Testis (tissue), 3 donors: ENCODE measurements around the gene SREBF2. TPM values are rescaled to one million over a fixed set of nuclear protein-coding genes. Genes with fewer than 3 reads are reported as not detected.

Experiments used
- DNase-seq: peaks from one replicate; pipeline ENCODE4 v3.0.0-alpha.2; 2019
- H3K27ac ChIP-seq, 2 donors: fragments of 200-600 bp; sonication (generic); one replicate each; pipeline ENCODE4 v1.5.1; 2019
- H3K27me3 ChIP-seq: fragments of 200-600 bp; sonication (generic); one replicate; pipeline ENCODE4 v1.5.1; 2019
- H3K36me3 ChIP-seq: fragments of 200-600 bp; sonication (generic); one replicate; pipeline ENCODE4 v1.5.1; 2017; ENCODE audit warnings: low read depth; ENCODE audit errors: missing control alignments
- H3K4me1 ChIP-seq: fragments of 200-600 bp; sonication (generic); one replicate; pipeline ENCODE4 v1.5.1; 2019
- H3K4me3 ChIP-seq, 2 donors: fragments of 200-600 bp; sonication (generic); one replicate each; pipeline ENCODE4 v1.5.1; 2017 to 2019
- H3K9me3 ChIP-seq: fragments of 200-600 bp; sonication (generic); one replicate; pipeline ENCODE4 v1.5.1; 2017
- POLR2A ChIP-seq: fragments of 450-650 bp; IDR thresholded peaks from one replicate; pipeline ENCODE4 v1.6.1; 2017; ENCODE audit warnings: antibody characterized with exemption, mild to moderate bottlenecking, moderate library complexity
- WGBS, 2 donors: methylation state at CpG; one replicate each; pipeline ENCODE4 v1.1.5; 2018; 5-methylcytosine and 5-hydroxymethylcytosine counted together
- intact Hi-C: fragments of 100-400 bp; cut with DNase I; formaldehyde crosslinking; loops from one replicate; pipeline ENCODE4 v1.15.1; 2023; ENCODE audit warnings: low total_unique reads
- microRNA counts, 2 donors: library from miRNA; unstranded; fragments of <30 nt; microRNA quantifications; one replicate each; lab custom pipeline; 2016
- microRNA-seq, 2 donors: library from miRNA; unstranded; fragments of <30 nt; microRNA quantifications; one replicate each; pipeline ENCODE4, GENCODE V29; 2016; ENCODE audit warnings: borderline number of aligned reads in 2 of 2, borderline replicate concordance in 1 of 2
- polyA plus RNA-seq: library from polyadenylated mRNA; stranded (reverse); fragments of 350-450 nt; fragmentation: Illumina TruSeq; extraction: RNeasy Lipid Tissue Mini Kit (QIAGEN cat#74804); gene quantifications from one replicate; pipeline ENCODE4 v1.2.3, GENCODE V29; 2014; ENCODE audit warnings: low read depth, low replicate concordance; ENCODE audit not compliant: insufficient read depth
- small RNA-seq, 2 donors: library from RNA; depleted of rRNA; stranded (forward); fragments of <200 nt; gene quantifications; one replicate each; pipeline ENCODE3, GENCODE V24; 2016
- total RNA-seq, 2 donors: library from RNA; depleted of rRNA; stranded (reverse); fragments of >200 nt; gene quantifications; one replicate each; pipeline ENCODE4 v1.2.3, GENCODE V29; 2016
- TF ChIP-seq, protein P1 (sequence below), 3 experiments: fragments of 450-650 bp in 2 of 3; fragments of 200-600 bp in 1 of 3; sonication (generic) in 1 of 3; IDR thresholded peaks; one replicate each; pipeline ENCODE4 v1.5.1; 2016 to 2019; ENCODE audit warnings: antibody characterized with exemption in 3 of 3, mild to moderate bottlenecking in 2 of 3, moderate library complexity in 1 of 3

Gene SREBF2
- total and polyA plus RNA-seq, 3 donors from 2014 or later, result 59.7 to 119 (median 79.8) TPM

DNA sequence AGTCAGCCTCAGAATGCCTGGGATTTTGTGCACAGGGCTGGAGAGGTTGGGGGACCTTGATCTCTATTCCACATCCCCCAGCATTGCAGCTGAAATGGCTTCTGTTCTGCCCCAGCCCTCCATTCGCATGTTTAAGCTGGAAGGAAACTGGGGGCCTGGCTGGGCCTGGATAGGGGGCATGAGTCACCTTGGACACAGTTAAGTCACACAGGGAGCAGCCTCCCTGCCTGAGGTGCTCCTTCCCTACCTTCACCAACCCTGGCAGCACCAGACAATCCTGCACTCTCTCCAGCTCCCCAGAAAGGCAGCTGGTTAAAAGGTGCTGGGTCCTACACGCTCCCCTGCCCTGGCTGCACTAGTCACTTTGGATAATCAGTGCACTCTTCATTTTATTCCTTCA lies 119.8 kb downstream of the SREBF2 start:
- TF ChIP-seq POLR2A, result no peak
- TF ChIP-seq, protein P1, sequence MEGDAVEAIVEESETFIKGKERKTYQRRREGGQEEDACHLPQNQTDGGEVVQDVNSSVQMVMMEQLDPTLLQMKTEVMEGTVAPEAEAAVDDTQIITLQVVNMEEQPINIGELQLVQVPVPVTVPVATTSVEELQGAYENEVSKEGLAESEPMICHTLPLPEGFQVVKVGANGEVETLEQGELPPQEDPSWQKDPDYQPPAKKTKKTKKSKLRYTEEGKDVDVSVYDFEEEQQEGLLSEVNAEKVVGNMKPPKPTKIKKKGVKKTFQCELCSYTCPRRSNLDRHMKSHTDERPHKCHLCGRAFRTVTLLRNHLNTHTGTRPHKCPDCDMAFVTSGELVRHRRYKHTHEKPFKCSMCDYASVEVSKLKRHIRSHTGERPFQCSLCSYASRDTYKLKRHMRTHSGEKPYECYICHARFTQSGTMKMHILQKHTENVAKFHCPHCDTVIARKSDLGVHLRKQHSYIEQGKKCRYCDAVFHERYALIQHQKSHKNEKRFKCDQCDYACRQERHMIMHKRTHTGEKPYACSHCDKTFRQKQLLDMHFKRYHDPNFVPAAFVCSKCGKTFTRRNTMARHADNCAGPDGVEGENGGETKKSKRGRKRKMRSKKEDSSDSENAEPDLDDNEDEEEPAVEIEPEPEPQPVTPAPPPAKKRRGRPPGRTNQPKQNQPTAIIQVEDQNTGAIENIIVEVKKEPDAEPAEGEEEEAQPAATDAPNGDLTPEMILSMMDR (IDR thresholded peaks at IDR 0.05), result no peak
- DNase-seq, result no peak
- Histone ChIP-seq H3K4me1 (no peaks in the 10 kb centered on the region), H3K9me3 (no peaks in the 10 kb centered on the region), H3K36me3 (no peaks in the 10 kb centered on the region), H3K27ac (no peak overlapping the region), H3K4me3 (no peak overlapping the region), H3K27me3 (no peaks in the 10 kb centered on the region)
- intact Hi-C loops, result no loop called here
- 89 to 94% methylated on average over 1 to 2 of the region's 2 CpGs for WGBS, 2 donors

MicroRNAs within 50 kb of the gene (microRNA counts, 767-probe panel; counts per million panel counts)
- microRNA hsa-miR-33a-5p (lab: Ali Mortazavi, UCI), result 0 to 152 counts per million in 2 donors

Small RNA genes lying within 50 kb of the gene (microRNA-seq; reads per million reads assigned to microRNA genes)
- 9.0 to 19.3 reads per million in 2 donors for gene MIR33A

Small RNA genes lying within 50 kb of the gene (small RNA-seq; reads per million reads assigned to genes)
- gene MIR33A, result 1.1 to 1.7 reads per million in 2 donors

Other genes with a start within 250 kb of the SREBF2 start
- gene PMM1, start 243.3 kb upstream of the SREBF2 start, total RNA-seq, result 10 to 100 TPM; 44.4 to 45.7 TPM
- 82.2 TPM for gene PMM1, start 243.3 kb upstream of the SREBF2 start, polyA plus RNA-seq
- gene DESI1, start 212.1 kb upstream of the SREBF2 start, total RNA-seq, result 10 to 100 TPM; 45.3 to 62.6 TPM
- 103 TPM for gene DESI1, start 212.1 kb upstream of the SREBF2 start, polyA plus RNA-seq
- gene XRCC6, start 211.8 kb upstream of the SREBF2 start, total RNA-seq, result 100 to 1,000 TPM; 290 to 317 TPM
- gene XRCC6, start 211.8 kb upstream of the SREBF2 start, polyA plus RNA-seq, result 621 TPM
- gene SNU13, start 144.2 kb upstream of the SREBF2 start, total RNA-seq, result 100 to 1,000 TPM; 155 to 180 TPM
- 302 TPM for gene SNU13, start 144.2 kb upstream of the SREBF2 start, polyA plus RNA-seq
- 100 to 1,000 TPM in 1 of 2 donors, 10 to 100 TPM in 1; 47.6 to 103 TPM for gene MEI1, start 133.6 kb upstream of the SREBF2 start, total RNA-seq
- gene MEI1, start 133.6 kb upstream of the SREBF2 start, polyA plus RNA-seq, result 43.5 TPM
- gene CCDC134, start 32.4 kb upstream of the SREBF2 start, total RNA-seq, result 10 to 100 TPM; 12.8 to 20.8 TPM
- gene CCDC134, start 32.4 kb upstream of the SREBF2 start, polyA plus RNA-seq, result 15.6 TPM
- gene SHISA8, start 82.0 kb downstream of the SREBF2 start, total RNA-seq, result 1 to 10 TPM; 1.3 to 1.4 TPM
- gene SHISA8, start 82.0 kb downstream of the SREBF2 start, polyA plus RNA-seq, result not detected
- 1 to 10 TPM in 1 of 2 donors, under 1 TPM in 1; 0.56 to 1.9 TPM for gene TNFRSF13C, start 93.7 kb downstream of the SREBF2 start, total RNA-seq
- gene TNFRSF13C, start 93.7 kb downstream of the SREBF2 start, polyA plus RNA-seq, result 0.69 TPM
- gene CENPM, start 114.0 kb downstream of the SREBF2 start, total RNA-seq, result 10 to 100 TPM; 15.5 to 28.2 TPM
- gene CENPM, start 114.0 kb downstream of the SREBF2 start, polyA plus RNA-seq, result 15.7 TPM
- 1 to 10 TPM; 1.6 to 2.2 TPM for gene SEPTIN3, start 136.3 kb downstream of the SREBF2 start, total RNA-seq
- gene SEPTIN3, start 136.3 kb downstream of the SREBF2 start, polyA plus RNA-seq, result 2.4 TPM
- 10 to 100 TPM; 31.8 to 90.8 TPM for gene WBP2NL, start 165.7 kb downstream of the SREBF2 start, total RNA-seq
- 91.5 TPM for gene WBP2NL, start 165.7 kb downstream of the SREBF2 start, polyA plus RNA-seq
- 10 to 100 TPM; 19.9 to 32.1 TPM for gene NAGA, start 237.7 kb downstream of the SREBF2 start, total RNA-seq
- gene NAGA, start 237.7 kb downstream of the SREBF2 start, polyA plus RNA-seq, result 22.9 TPM
- 1 to 10 TPM; 2.8 to 3.8 TPM for gene PHETA2, start 241.1 kb downstream of the SREBF2 start, total RNA-seq
- 5.5 TPM for gene PHETA2, start 241.1 kb downstream of the SREBF2 start, polyA plus RNA-seq
- 10 to 100 TPM; 14.3 to 19.4 TPM for gene SMDT1, start 246.6 kb downstream of the SREBF2 start, total RNA-seq
- gene SMDT1, start 246.6 kb downstream of the SREBF2 start, polyA plus RNA-seq, result 130 TPM